Measurements from ENCODE around the gene PIK3R2.

Gene PIK3R2

GRCh38 chr19:18122860-18123795 lies 29.8 kb upstream of the PIK3R2 start:
- in situ Hi-C loops (cut with MboI; ENCODE audit: low sequenced_read_pairs) = no loop called here

DNA sequence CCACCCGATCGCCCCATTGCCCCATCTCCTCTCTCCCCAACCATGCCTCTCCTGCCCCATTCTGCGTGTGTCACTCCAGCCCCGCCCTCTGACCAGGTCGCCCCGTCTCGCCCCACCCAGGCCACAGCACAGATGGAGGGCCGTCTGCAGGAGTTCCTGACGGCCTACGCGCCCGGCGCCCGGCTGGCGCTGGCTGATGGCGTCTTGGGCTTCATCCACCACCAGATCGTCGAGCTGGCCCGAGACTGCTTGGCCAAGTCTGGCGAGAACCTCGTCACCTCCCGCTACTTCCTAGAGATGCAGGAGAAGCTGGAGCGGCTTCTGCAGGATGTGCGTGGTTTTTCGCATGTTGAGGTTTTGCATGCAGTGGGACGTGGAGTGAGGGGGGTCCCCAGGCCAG lies 29.1 kb upstream of the PIK3R2 start:
- in situ Hi-C loops (cut with MboI; ENCODE audit: low sequenced_read_pairs) = no loop called here

GRCh38 chr19:18126097-18126496 lies 26.9 kb upstream of the PIK3R2 start:
- in situ Hi-C loops (cut with MboI; ENCODE audit: low sequenced_read_pairs) = no loop called here

DNA sequence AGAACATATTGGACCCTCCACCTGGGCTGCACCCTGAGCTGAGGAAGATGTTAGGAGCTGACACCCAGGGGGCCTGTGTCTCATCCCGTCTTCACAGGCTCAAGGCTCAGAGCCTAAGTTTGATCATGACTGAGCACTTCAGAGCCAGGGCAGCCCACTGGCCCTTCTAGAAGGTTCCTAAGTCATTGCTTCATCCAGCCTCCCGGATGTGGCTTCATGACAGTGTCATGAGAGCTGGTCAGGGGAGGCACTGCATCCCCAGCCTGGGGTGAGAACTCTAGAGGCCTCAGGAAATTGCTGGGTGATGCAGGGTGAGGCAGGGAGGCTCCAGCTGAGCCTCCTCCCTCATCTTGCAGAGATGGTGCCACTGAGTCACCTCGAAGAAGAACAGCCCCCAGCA lies 24.9 kb upstream of the PIK3R2 start:
- in situ Hi-C loops (cut with MboI; ENCODE audit: low sequenced_read_pairs) = no loop called here

DNA sequence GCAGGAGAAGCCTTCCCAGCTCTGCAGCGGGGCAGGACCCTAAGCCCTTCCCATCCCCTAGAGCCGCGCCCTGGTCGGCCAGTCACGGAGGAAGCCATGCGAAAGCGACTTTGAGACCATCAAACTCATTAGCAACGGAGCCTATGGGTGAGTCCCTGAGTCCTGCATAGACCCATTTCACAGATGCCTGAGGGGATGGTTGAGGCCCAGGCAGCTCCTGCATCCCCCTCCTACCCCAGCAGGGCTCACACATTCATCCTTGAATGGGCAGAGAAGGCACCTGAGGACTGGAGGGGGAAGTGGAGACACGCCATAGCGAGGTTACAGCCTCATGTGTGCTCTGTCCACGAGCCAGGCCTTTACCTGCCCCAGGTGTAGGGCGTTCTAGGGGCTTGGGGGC lies 24.2 kb upstream of the PIK3R2 start:
- in situ Hi-C loops (cut with MboI; ENCODE audit: low sequenced_read_pairs) = no loop called here

DNA sequence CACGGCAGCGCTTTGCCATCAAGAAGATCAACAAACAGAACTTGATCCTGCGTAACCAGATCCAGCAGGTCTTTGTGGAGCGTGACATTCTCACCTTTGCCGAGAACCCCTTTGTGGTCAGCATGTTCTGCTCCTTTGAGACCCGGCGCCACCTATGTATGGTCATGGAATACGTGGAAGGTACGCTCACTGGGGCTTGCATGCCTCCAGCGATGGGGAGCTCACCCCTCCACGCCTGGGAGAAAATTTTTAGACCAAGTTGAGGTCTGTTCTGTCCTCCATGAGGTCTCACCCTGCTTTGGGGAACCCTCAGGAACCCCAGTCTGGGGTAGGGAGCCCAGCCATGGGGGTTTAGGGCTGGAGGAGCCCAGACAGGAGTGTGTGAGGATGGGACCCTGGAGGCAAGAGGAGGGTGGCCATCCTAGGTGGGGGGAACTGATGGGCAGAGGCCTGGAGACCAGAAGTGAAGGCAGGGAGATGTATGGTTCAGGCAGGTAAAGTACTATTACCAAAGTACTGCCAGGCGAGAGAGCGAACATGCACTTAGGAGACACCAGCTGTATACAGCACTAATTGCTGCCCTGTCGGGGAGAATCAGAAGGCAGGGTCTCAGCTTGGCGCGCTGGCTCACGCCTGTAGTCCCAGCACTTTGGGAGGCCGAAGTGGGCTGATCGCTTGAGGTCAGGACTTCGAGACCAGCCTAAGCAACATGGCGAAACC lies 22.3 kb upstream of the PIK3R2 start:
- in situ Hi-C loops (cut with MboI; ENCODE audit: low sequenced_read_pairs) = no loop called here

DNA sequence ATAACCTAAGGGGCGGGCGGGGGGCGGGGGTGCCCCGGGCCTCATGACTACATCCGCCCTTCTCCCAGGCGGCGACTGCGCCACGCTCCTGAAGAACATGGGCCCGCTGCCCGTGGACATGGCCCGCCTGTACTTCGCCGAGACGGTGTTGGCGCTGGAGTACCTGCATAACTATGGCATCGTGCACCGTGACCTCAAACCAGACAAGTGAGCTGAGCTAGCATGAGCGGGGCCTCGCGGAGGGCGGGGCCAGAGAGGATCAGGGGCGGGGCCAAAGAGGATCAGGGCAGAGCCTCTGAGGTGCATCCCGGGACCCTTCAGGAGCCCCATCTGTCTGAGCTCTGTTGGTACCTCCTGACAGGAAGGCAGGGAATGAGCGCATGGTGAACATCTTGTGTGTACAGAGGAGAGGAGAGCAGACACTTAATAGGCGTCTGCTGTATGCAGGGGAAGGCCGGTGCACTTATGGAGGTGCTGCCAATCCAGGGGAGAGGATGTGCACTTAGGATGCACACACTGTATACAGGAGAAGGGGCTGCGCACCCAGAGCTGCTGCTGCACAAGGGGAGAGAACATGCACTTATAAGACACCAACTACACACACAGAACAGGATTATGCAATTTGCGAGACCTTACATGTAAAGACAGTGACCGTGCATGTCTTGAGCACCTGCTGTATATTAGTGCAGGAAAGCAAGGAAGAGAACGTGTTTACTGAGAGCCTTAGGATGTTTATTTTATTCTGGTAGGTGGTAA lies 20.9 kb upstream of the PIK3R2 start:
- in situ Hi-C loops (cut with MboI; ENCODE audit: low sequenced_read_pairs) = no loop called here

DNA sequence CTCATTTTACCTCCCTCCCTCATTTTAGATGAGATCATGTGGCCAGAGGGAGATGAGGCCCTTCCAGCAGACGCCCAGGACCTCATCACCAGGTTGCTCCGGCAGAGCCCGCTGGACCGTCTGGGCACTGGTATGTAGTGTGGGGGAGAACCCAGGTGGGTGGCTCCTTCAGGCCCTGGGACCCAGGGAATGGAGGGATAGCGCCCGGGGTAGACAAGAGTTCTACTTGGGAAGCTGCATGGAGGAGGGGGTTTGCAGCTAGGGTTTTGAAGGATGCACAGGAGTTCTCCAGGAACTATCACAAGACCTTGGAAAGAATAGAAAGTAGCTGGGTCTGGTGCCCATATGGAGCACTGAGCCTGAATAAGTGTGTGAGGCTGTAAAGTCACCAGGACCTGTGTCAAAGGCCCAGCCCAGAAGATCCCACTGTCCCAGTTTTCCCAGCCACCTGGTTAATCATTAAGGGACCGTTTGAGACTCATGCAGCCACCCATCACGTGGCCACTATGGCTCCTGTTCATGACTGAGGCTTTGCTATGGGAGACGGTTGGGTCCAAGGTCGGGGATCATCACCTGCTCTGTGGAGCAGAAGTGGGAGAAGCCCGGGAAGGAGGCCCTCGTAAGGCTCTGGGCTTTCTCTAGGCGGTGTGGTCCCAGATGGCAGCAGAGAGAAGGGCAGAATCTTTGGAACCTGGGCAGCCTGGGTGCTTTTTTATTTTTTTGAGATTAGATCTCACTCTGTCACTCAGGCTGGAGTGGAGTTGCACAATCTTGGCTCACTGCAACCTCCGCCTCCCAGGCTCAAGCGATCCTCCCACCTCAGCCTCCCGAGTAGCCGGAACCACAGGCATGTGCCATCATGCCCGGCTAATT lies 17.0 kb upstream of the PIK3R2 start:
- in situ Hi-C loops (cut with MboI; ENCODE audit: low sequenced_read_pairs) = no loop called here

DNA sequence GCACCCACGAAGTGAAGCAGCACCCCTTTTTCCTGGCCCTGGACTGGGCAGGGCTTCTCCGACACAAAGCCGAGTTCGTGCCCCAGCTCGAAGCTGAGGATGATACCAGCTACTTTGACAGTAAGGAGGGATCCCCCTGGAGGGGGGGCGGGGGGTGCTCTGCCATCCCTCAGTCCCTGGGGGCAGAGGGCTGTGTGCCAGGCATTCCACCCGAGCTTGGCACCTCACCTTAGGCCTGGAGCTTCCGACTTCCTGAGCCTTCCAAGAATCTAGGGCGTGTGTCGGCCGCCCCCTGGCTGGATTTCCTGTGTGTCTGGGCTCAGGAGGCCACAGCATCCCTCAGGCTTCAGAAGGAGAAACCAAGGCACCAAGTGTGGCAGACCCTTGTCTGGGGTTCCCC lies 15.7 kb upstream of the PIK3R2 start:
- in situ Hi-C loops (cut with MboI; ENCODE audit: low sequenced_read_pairs) = no loop called here

- in situ Hi-C loops (cut with MboI; ENCODE audit: low sequenced_read_pairs) = no loop called here
Observed at GRCh38 chr19:18137657-18138339, 15.2 kb upstream of the PIK3R2 start.

DNA sequence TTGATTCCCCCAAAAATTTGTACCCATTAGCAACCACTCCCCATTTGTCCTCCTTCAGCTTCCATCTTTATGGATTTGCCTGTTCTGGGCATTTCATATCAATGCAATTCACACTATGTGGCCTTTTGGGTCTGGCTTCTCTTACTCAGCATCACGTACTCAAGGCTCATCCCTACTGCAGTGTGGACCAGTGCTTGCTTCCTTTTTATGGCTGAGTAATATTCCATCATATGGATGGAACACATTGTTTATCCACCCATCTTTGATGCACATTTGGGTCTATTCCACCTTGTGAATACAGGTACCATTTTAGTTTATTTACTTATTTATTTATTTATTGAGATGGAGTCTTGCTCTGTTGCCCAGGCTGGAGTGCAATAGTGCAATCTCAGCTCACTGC lies 12.5 kb upstream of the PIK3R2 start:
- in situ Hi-C loops (cut with MboI; ENCODE audit: low sequenced_read_pairs) = no loop called here

DNA sequence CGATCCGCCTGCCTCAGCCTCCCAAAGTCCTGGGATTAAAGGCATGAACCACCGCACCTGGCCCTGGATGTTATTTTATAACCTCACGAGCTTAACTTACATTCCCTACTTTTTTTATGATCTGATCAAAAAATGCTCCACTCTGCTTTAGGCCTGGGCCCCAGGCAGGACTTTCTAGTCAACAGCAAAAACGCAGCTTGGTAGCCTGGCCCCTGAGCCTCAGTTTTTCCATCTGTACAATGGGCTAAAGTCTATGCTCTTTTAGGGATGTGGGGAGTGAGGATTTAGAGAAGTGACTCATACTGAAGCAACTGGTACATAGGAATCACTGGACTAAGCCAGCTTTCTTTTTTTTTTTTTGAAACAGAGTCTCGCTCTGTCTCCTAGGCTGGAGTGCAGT lies 11.9 kb upstream of the PIK3R2 start:
- in situ Hi-C loops (cut with MboI; ENCODE audit: low sequenced_read_pairs) = no loop called here

DNA sequence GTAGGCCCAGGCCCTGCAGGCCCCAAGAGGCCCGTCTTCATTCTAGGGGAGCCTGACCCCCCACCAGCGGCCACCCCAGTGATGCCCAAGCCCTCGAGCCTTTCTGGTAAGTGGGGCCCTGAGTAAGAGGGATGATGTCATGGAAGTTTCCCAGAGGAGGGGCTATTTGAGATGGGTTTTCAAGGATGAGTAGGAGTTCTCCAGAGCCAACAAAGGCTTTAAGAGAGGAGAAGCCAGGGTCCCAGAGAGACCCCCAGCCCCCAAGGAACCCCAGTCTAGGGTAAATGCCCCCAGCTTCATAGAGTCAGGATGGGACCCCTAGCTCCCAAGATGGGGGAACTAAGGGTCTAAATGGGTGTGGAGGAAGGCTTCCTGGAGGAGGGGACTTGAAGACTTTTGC lies 9.1 kb upstream of the PIK3R2 start:
- in situ Hi-C loops (cut with MboI; ENCODE audit: low sequenced_read_pairs) = no loop called here

GRCh38 chr19:18144361-18144760 lies 8.6 kb upstream of the PIK3R2 start:
- in situ Hi-C loops (cut with MboI; ENCODE audit: low sequenced_read_pairs) = no loop called here

- in situ Hi-C loops (cut with MboI; ENCODE audit: low sequenced_read_pairs) = no loop called here
Observed at GRCh38 chr19:18144906-18145305, 8.1 kb upstream of the PIK3R2 start.

GRCh38 chr19:18145391-18145999 lies 7.5 kb upstream of the PIK3R2 start:
- in situ Hi-C loops (cut with MboI; ENCODE audit: low sequenced_read_pairs) = no loop called here

DNA sequence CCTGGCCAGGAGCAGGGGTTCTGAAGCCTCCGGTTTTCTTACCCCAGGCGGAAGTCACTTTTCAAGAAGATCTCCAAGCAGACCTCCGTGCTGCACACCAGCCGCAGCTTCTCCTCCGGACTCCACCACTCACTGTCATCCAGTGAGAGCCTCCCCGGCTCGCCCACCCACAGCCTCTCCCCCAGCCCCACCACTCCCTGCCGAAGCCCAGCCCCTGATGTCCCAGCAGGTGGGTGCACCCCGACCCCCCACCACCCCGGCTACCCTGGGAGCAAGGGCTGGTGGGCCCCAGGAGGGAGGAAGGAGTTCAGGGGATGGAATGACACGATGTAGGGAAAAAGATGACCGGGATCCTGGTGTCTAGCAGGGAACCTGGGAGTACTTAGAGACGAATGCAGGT lies 5.6 kb upstream of the PIK3R2 start:
- in situ Hi-C loops (cut with MboI; ENCODE audit: low sequenced_read_pairs) = no loop called here

DNA sequence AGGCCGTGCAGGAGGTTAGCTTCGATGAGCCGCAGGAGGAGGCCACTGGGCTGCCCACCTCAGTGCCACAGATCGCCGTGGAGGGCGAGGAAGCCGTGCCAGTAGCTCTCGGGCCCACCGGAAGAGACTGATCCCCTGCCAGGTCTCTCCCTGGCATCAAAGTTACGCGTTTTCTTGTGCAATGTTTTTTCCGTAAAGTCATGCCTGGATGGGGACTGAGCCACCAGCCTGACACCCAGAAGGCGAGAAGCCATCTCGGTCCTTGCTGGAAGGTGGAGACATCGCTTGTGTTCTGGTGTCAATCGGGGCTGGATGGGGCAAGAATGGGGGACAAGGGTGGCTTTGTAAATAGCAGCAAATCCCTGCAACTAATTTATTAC lies 3.4 kb upstream of the PIK3R2 start:
- in situ Hi-C loops (cut with MboI; ENCODE audit: low sequenced_read_pairs) = no loop called here

DNA sequence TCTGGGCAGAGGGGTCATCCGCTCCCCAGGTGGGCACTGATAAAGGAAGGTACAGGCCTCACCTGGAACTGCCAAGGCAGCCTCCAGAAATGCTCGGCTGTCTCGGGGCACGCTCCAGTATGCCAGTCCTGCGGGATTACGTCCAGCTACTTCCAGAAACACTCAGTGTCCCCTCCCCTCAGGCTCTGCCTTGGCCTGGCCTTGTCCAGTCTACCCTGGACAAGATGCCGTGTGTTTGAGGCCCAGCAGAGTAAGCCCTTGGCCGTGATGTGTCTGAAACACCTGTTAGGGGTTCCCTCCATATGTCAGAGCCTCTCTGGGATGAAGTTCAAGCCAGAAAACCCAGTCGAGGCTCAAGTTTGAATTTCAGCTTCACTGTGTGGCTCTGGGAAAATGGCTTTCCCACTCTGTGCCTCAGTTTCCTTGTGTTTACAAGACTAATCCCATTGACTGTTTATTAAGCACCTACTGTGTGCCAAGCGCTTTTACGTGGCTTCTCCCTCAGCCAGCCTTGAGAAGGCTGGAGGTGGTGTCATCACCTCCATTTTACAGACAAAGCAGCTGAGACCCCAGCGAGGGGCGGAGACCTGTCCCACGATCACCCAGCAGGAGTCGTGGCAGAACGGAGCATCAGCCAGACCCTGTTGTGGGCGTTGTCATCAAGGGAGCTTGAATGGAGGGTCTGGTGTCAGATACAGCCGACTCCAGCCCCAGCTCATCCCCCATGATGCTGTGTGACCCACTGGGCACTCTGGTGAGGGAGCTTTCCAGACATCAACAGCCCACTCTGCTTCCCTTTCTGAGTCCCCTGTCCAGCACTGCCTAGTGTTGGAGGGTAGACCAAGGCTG lies 2.0 kb upstream of the PIK3R2 start:
- in situ Hi-C loops (cut with MboI; ENCODE audit: low sequenced_read_pairs) = no loop called here

All from HL-60/S4 (cell line).